T1000 (cell line): ENCODE results near the gene CNIH2.
"Not testable (repeated sequence)": the region's sequence is repeated elsewhere in the genome, so short reads cannot be mapped to it uniquely, and the experiment has no call there.

Experiments used
- DNase-seq: peaks from one replicate; lab custom pipeline; 2025; ENCODE audit warnings: mixed read lengths; lab: John Stamatoyannopoulos, UW

Gene CNIH2

GRCh38 chr11:66291706-66292542 lies 13.9 kb downstream of the CNIH2 start, which contains the start of gene TMEM151A:
Gene TMEM151A (plus strand): TSS chr11:66291894. CDS start chr11:66292014, 120 bp downstream.
- DNase-seq = no peak

- no peak for DNase-seq
Measured at GRCh38 chr11:66292543-66293332, 14.8 kb downstream of the CNIH2 start.

- no peak for DNase-seq
Measured at GRCh38 chr11:66293352-66293751, 15.4 kb downstream of the CNIH2 start.

- DNase-seq = no peak
Measured at GRCh38 chr11:66293777-66294625, 16.0 kb downstream of the CNIH2 start.

GRCh38 chr11:66294626-66295620 lies 16.9 kb downstream of the CNIH2 start:
- no peak for DNase-seq

GRCh38 chr11:66297610-66298009 lies 19.6 kb downstream of the CNIH2 start:
- no peak for DNase-seq

- no peak for DNase-seq
Measured at GRCh38 chr11:66299186-66299585, 21.2 kb downstream of the CNIH2 start.

- no peak for DNase-seq
Measured at GRCh38 chr11:66302656-66303055, 24.7 kb downstream of the CNIH2 start.

- no peak for DNase-seq
Measured at GRCh38 chr11:66309475-66309874, 31.5 kb downstream of the CNIH2 start.

- no peak for DNase-seq
Measured at GRCh38 chr11:66310324-66310723, 32.3 kb downstream of the CNIH2 start.

- not testable (repeated sequence) for DNase-seq
Measured at GRCh38 chr11:66310803-66311440, 32.9 kb downstream of the CNIH2 start.

GRCh38 chr11:66311470-66311964 lies 33.5 kb downstream of the CNIH2 start:
- DNase-seq = no peak

- DNase-seq = peak; percentile 95
Measured at GRCh38 chr11:66311965-66312548, 34.1 kb downstream of the CNIH2 start.

- peak; percentile 99 for DNase-seq
Measured at GRCh38 chr11:66312549-66313320, 34.8 kb downstream of the CNIH2 start.

GRCh38 chr11:66313321-66314185 lies 35.6 kb downstream of the CNIH2 start:
- no peak for DNase-seq

GRCh38 chr11:66314186-66314501 lies 36.2 kb downstream of the CNIH2 start:
- no peak for DNase-seq

- no peak for DNase-seq
Measured at GRCh38 chr11:66314561-66315497, 36.9 kb downstream of the CNIH2 start.
